Neural progenitor cell (in vitro differentiated cells): ENCODE measurements around the gene ZNF784. TPM values are rescaled to one million over a fixed set of nuclear protein-coding genes. Genes with fewer than 3 reads are reported as not detected.

Experiments used
- DNase-seq: peaks from one replicate; pipeline ENCODE4 v3.0.0-alpha.2; 2016; ENCODE audit warnings: low spot score
- H2AFZ ChIP-seq: fragments of 200-600 bp; sonication (generic); replicated peaks from 2 replicates; pipeline ENCODE4 v1.6.1; 2016; ENCODE audit warnings: antibody characterized with exemption
- H3F3A ChIP-seq: fragments of 200-600 bp; sonication (generic); 2 replicates; pipeline ENCODE4 v1.6.1; 2016; ENCODE audit warnings: antibody characterized with exemption, low read depth
- H3K27ac ChIP-seq: fragments of 200-600 bp; sonication (generic); 2 replicates; pipeline ENCODE4 v1.5.1; 2016; ENCODE audit warnings: mild to moderate bottlenecking
- H3K27me3 ChIP-seq: fragments of 200-600 bp; sonication (generic); 2 replicates; pipeline ENCODE4 v1.6.1; 2016; ENCODE audit warnings: mild to moderate bottlenecking, moderate library complexity
- H3K36me3 ChIP-seq: fragments of 200-600 bp; sonication (generic); 2 replicates; pipeline ENCODE4 v1.5.1; 2016
- H3K4me1 ChIP-seq: fragments of 200-600 bp; sonication (generic); 2 replicates; pipeline ENCODE4 v1.6.1; 2016; ENCODE audit warnings: mixed run types
- H3K4me2 ChIP-seq: fragments of 200-600 bp; sonication (generic); 2 replicates; pipeline ENCODE4 v1.6.1; 2016
- H3K4me3 ChIP-seq: fragments of 200-600 bp; sonication (generic); 2 replicates; pipeline ENCODE4 v1.5.1; 2016
- H3K79me2 ChIP-seq: fragments of 200-600 bp; sonication (generic); 2 replicates; pipeline ENCODE4 v1.6.1; 2016; ENCODE audit warnings: low read depth
- H3K9ac ChIP-seq: fragments of 200-600 bp; sonication (generic); 2 replicates; pipeline ENCODE4 v1.6.1; 2016
- H3K9me3 ChIP-seq: fragments of 200-600 bp; sonication (generic); 2 replicates; pipeline ENCODE4 v1.5.1; 2016; ENCODE audit warnings: low read depth
- H4K20me1 ChIP-seq: fragments of 200-600 bp; sonication (generic); 2 replicates; pipeline ENCODE4 v1.6.1; 2016; ENCODE audit warnings: low read depth
- H3K27ac Mint-ChIP-seq: 3 replicates; pipeline ENCODE4 v1.8.0; 2021; ENCODE audit warnings: mixed read lengths
- H3K27me3 Mint-ChIP-seq: 2 replicates; pipeline ENCODE4 v1.8.0; 2022; ENCODE audit warnings: low read depth, mild to moderate bottlenecking, inconsistent platforms, moderate library complexity, mixed read lengths; ENCODE audit not compliant: insufficient read depth
- H3K36me3 Mint-ChIP-seq: 3 replicates; pipeline ENCODE4 v1.8.0; 2021; ENCODE audit warnings: mixed read lengths
- H3K4me1 Mint-ChIP-seq: 3 replicates; pipeline ENCODE4 v1.8.0; 2021; ENCODE audit warnings: mixed read lengths
- H3K4me3 Mint-ChIP-seq: 3 replicates; pipeline ENCODE4 v1.8.0; 2021; ENCODE audit warnings: mild to moderate bottlenecking, moderate library complexity, mixed read lengths
- H3K9me3 Mint-ChIP-seq: 3 replicates; pipeline ENCODE4 v1.8.0; 2020; ENCODE audit warnings: mixed read lengths
- CTCF ChIP-seq: fragments of 200-600 bp; sonication (generic); IDR thresholded peaks from 2 replicates; pipeline ENCODE4 v1.5.1; 2017; ENCODE audit warnings: antibody characterized with exemption, mild to moderate bottlenecking
- EZH2 ChIP-seq: fragments of 200-600 bp; sonication (generic); IDR thresholded peaks from 2 replicates; pipeline ENCODE4 v1.6.1; 2017; ENCODE audit warnings: antibody characterized with exemption, mild to moderate bottlenecking, moderate library complexity
- EZH2phosphoT487 ChIP-seq: fragments of 200-600 bp; sonication (generic); IDR thresholded peaks from 2 replicates; pipeline ENCODE4 v1.6.1; 2017; ENCODE audit warnings: antibody characterized with exemption
- total RNA-seq: library from RNA; depleted of rRNA; stranded (reverse); fragments of >200 nt; gene quantifications from 2 replicates; pipeline ENCODE4 v1.2.3, GENCODE V29; 2015; ENCODE audit warnings: low replicate concordance

ZNF784 gene
- total RNA-seq, 1 donor from 2014 or later: 3.9 TPM

GRCh38 chr19:55637534-55637933 lies 13.2 kb upstream of the ZNF784 start:
- Histone ChIP-seq H3K4me2 (no peak overlapping the region), H3F3A (peaks cover 49% of the 10 kb centered on the region), H3K79me2 (peaks cover 69% of the 10 kb centered on the region), H4K20me1 (peaks cover 16% of the 10 kb centered on the region), H3K9ac (no peak overlapping the region), H3K36me3 (no peaks in the 10 kb centered on the region), H3K4me1 (peaks cover 16% of the 10 kb centered on the region), H3K27me3 (no peaks in the 10 kb centered on the region), H3K27ac (no peak overlapping the region), H3K9me3 (no peaks in the 10 kb centered on the region), H2AFZ (no peak overlapping the region), H3K4me3 (no peak overlapping the region)
- Mint-ChIP-seq H3K4me1 (peaks cover 40% of the 10 kb centered on the region), H3K27ac (no peak overlapping the region), H3K9me3 (no peaks in the 10 kb centered on the region), H3K27me3 (peaks cover 24% of the 10 kb centered on the region), H3K4me3 (peak overlapping the region; percentile 77), H3K36me3 (peaks cover 7% of the 10 kb centered on the region)
- no peak for DNase-seq
- TF ChIP-seq EZH2: no peak

- Histone ChIP-seq H3F3A (peaks cover 46% of the 10 kb centered on the region), H3K4me2 (peak overlapping the region; percentile 99), H3K9me3 (no peaks in the 10 kb centered on the region), H3K4me3 (no peak overlapping the region), H3K36me3 (no peaks in the 10 kb centered on the region), H3K27ac (no peak overlapping the region), H3K4me1 (peaks cover 8% of the 10 kb centered on the region), H3K27me3 (no peaks in the 10 kb centered on the region), H3K9ac (no peak overlapping the region), H2AFZ (no peak overlapping the region), H4K20me1 (peaks cover 16% of the 10 kb centered on the region), H3K79me2 (peaks cover 61% of the 10 kb centered on the region)
- no peak for TF ChIP-seq CTCF
- peaks cover 21% of the 10 kb centered on the region for H3K27me3 Mint-ChIP-seq
- H3K4me1 Mint-ChIP-seq: peaks cover 41% of the 10 kb centered on the region
- peak overlapping the region; percentile 97 for H3K4me3 Mint-ChIP-seq
- no peak overlapping the region for H3K27ac Mint-ChIP-seq
- peaks cover 7% of the 10 kb centered on the region for H3K36me3 Mint-ChIP-seq
- H3K9me3 Mint-ChIP-seq: no peaks in the 10 kb centered on the region
- DNase-seq: no peak
These were observed 12.4 kb upstream of the ZNF784 start for GRCh38 chr19:55636723-55637122.

GRCh38 chr19:55635856-55636440 lies 11.6 kb upstream of the ZNF784 start:
- H3K27me3 ChIP-seq: no peaks in the 10 kb centered on the region
- peak overlapping the region; percentile 94 for H3K9ac ChIP-seq
- peaks cover 7% of the 10 kb centered on the region for H3K36me3 Mint-ChIP-seq
- H3K27ac ChIP-seq: no peak overlapping the region
- peak overlapping the region; percentile 97 for H3K27ac Mint-ChIP-seq
- H3K27me3 Mint-ChIP-seq: peaks cover 21% of the 10 kb centered on the region
- no peak overlapping the region for H2AFZ ChIP-seq
- peaks cover 6% of the 10 kb centered on the region for H3K4me1 ChIP-seq
- H3K4me3 Mint-ChIP-seq: peak overlapping the region; percentile 97
- TF ChIP-seq EZH2phosphoT487: no peak
- no peak for TF ChIP-seq EZH2
- TF ChIP-seq CTCF: no peak
- H3K4me3 ChIP-seq: peak overlapping the region; percentile 88
- H3K9me3 ChIP-seq: no peaks in the 10 kb centered on the region
- no peak for DNase-seq
- H3K4me2 ChIP-seq: peak overlapping the region; percentile 99
- peaks cover 16% of the 10 kb centered on the region for H4K20me1 ChIP-seq
- H3K9me3 Mint-ChIP-seq: no peaks in the 10 kb centered on the region
- H3K4me1 Mint-ChIP-seq: peaks cover 36% of the 10 kb centered on the region
- no peaks in the 10 kb centered on the region for H3K36me3 ChIP-seq
- peaks cover 38% of the 10 kb centered on the region for H3F3A ChIP-seq
- H3K79me2 ChIP-seq: peaks cover 53% of the 10 kb centered on the region

- Histone ChIP-seq H3K4me2 (peak overlapping the region; percentile 99), H3K27me3 (no peaks in the 10 kb centered on the region), H4K20me1 (peaks cover 16% of the 10 kb centered on the region), H2AFZ (no peak overlapping the region), H3K79me2 (peaks cover 53% of the 10 kb centered on the region), H3F3A (peaks cover 32% of the 10 kb centered on the region), H3K9me3 (no peaks in the 10 kb centered on the region), H3K4me1 (peaks cover 6% of the 10 kb centered on the region), H3K9ac (peak overlapping the region; percentile 94), H3K36me3 (no peaks in the 10 kb centered on the region), H3K4me3 (peak overlapping the region; percentile 88), H3K27ac (peak overlapping the region; percentile 43)
- no peaks in the 10 kb centered on the region for H3K9me3 Mint-ChIP-seq
- peaks cover 7% of the 10 kb centered on the region for H3K36me3 Mint-ChIP-seq
- no peak for DNase-seq
- TF ChIP-seq EZH2phosphoT487 (no peak), EZH2 (no peak), CTCF (no peak)
- H3K4me1 Mint-ChIP-seq: peaks cover 33% of the 10 kb centered on the region
- peak overlapping the region; percentile 97 for H3K27ac Mint-ChIP-seq
- peak overlapping the region; percentile 97 for H3K4me3 Mint-ChIP-seq
- peaks cover 19% of the 10 kb centered on the region for H3K27me3 Mint-ChIP-seq
These were observed 11.0 kb upstream of the ZNF784 start for GRCh38 chr19:55635334-55635717.
